Measurements from ENCODE around the gene ATP8A2. TPM values are rescaled to one million over a fixed set of nuclear protein-coding genes. Genes with fewer than 3 reads are reported as not detected.

Gene ATP8A2
- total RNA-seq, 2 donors from 2014 or later, result 0.23 to 6.1 TPM

GRCh38 chr13:25742220-25742619 lies 370.4 kb downstream of the ATP8A2 start:
- WGBS, result 94% methylated on average over 2 of the region's 2 CpGs
- DNase-seq (ENCODE audit: low spot score), result no peak
- intact Hi-C loops (cut with DNase I), result no loop called here
- Histone ChIP-seq H3K27ac (no peak overlapping the region), H3K36me3 (no peaks in the 10 kb centered on the region), H3K4me3 (no peak overlapping the region), H3K27me3 (replicated peaks; ENCODE audit: insufficient read depth) (no peaks in the 10 kb centered on the region), H3K4me1 (replicated peaks) (no peaks in the 10 kb centered on the region), H3K9me3 (no peaks in the 10 kb centered on the region)
- TF ChIP-seq, protein P1, sequence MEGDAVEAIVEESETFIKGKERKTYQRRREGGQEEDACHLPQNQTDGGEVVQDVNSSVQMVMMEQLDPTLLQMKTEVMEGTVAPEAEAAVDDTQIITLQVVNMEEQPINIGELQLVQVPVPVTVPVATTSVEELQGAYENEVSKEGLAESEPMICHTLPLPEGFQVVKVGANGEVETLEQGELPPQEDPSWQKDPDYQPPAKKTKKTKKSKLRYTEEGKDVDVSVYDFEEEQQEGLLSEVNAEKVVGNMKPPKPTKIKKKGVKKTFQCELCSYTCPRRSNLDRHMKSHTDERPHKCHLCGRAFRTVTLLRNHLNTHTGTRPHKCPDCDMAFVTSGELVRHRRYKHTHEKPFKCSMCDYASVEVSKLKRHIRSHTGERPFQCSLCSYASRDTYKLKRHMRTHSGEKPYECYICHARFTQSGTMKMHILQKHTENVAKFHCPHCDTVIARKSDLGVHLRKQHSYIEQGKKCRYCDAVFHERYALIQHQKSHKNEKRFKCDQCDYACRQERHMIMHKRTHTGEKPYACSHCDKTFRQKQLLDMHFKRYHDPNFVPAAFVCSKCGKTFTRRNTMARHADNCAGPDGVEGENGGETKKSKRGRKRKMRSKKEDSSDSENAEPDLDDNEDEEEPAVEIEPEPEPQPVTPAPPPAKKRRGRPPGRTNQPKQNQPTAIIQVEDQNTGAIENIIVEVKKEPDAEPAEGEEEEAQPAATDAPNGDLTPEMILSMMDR (IDR thresholded peaks at IDR 0.05), result no peak
- no peak for TF ChIP-seq POLR2AphosphoS5 (IDR thresholded peaks at IDR 0.05)
- no peak for TF ChIP-seq POLR2A (IDR thresholded peaks at IDR 0.05)

- WGBS, result 81% methylated on average over 4 of the region's 4 CpGs
- no peaks in the 10 kb centered on the region for H3K4me1 ChIP-seq (replicated peaks)
- DNase-seq (ENCODE audit: low spot score), result no peak
- TF ChIP-seq, protein P1 (IDR thresholded peaks at IDR 0.05), result no peak
- no peak for TF ChIP-seq POLR2A (IDR thresholded peaks at IDR 0.05)
- no peaks in the 10 kb centered on the region for H3K27me3 ChIP-seq (replicated peaks; ENCODE audit: insufficient read depth)
- H3K27ac ChIP-seq, result no peak overlapping the region
- H3K9me3 ChIP-seq, result no peaks in the 10 kb centered on the region
- no peak overlapping the region for H3K4me3 ChIP-seq
- intact Hi-C loops (cut with DNase I), result no loop called here
- H3K36me3 ChIP-seq, result no peaks in the 10 kb centered on the region
Observed at GRCh38 chr13:25743421-25743820, 371.6 kb downstream of the ATP8A2 start.

- H3K9me3 ChIP-seq, result no peaks in the 10 kb centered on the region
- whole genome bisulfite sequencing, result 69% methylated on average over 6 of the region's 6 CpGs
- no peaks in the 10 kb centered on the region for H3K27me3 ChIP-seq (replicated peaks; ENCODE audit: insufficient read depth)
- no peaks in the 10 kb centered on the region for H3K36me3 ChIP-seq
- H3K27ac ChIP-seq, result no peak overlapping the region
- DNase-seq (ENCODE audit: low spot score), result no peak
- no peaks in the 10 kb centered on the region for H3K4me1 ChIP-seq (replicated peaks)
- intact Hi-C loops (cut with DNase I), result no loop called here
- H3K4me3 ChIP-seq, result no peak overlapping the region
- TF ChIP-seq POLR2A (IDR thresholded peaks at IDR 0.05) (no peak), POLR2AphosphoS5 (IDR thresholded peaks at IDR 0.05) (no peak)
- TF ChIP-seq, protein P1 (IDR thresholded peaks at IDR 0.05), result no peak
Observed at GRCh38 chr13:25744178-25744577, 372.4 kb downstream of the ATP8A2 start.

DNA sequence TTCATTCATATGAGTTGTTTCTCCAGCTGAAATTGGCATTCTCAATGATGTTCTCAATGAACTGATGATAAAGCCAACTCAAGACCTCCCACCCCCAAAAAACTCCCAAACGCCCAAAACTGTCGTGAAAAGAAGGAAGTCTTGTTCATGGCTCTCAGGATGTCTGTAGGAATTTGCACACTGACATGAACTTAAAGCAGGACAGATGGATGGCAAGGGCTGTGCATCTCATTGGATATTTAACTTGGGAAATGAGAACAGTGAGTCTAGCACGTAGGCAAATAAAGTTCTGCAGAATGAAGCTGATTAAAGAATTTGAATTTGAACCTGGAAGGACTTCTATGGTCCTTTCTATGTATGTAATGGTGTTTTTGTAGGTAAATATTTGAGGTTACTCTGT lies 374.4 kb downstream of the ATP8A2 start:
- 88% methylated on average over 3 of the region's 3 CpGs for WGBS
- no peaks in the 10 kb centered on the region for H3K36me3 ChIP-seq
- no peak for DNase-seq (ENCODE audit: low spot score)
- H3K4me1 ChIP-seq (replicated peaks), result no peaks in the 10 kb centered on the region
- H3K27ac ChIP-seq, result no peak overlapping the region
- TF ChIP-seq, protein P1 (IDR thresholded peaks at IDR 0.05), result no peak
- TF ChIP-seq POLR2A (IDR thresholded peaks at IDR 0.05) (no peak), POLR2AphosphoS5 (IDR thresholded peaks at IDR 0.05) (no peak)
- no peaks in the 10 kb centered on the region for H3K27me3 ChIP-seq (replicated peaks; ENCODE audit: insufficient read depth)
- H3K9me3 ChIP-seq, result no peaks in the 10 kb centered on the region
- intact Hi-C loops (cut with DNase I), result no loop called here
- H3K4me3 ChIP-seq, result no peak overlapping the region

- no peak for DNase-seq (ENCODE audit: low spot score)
- H3K36me3 ChIP-seq, result no peaks in the 10 kb centered on the region
- H3K27ac ChIP-seq, result no peak overlapping the region
- no peaks in the 10 kb centered on the region for H3K4me1 ChIP-seq (replicated peaks)
- H3K9me3 ChIP-seq, result no peaks in the 10 kb centered on the region
- intact Hi-C loops (cut with DNase I), result no loop called here
- WGBS, result 44% methylated on average over 8 of the region's 8 CpGs
- no peak overlapping the region for H3K4me3 ChIP-seq
- TF ChIP-seq POLR2A (IDR thresholded peaks at IDR 0.05), result no peak
- TF ChIP-seq, protein P1 (IDR thresholded peaks at IDR 0.05), result no peak
- TF ChIP-seq POLR2AphosphoS5 (IDR thresholded peaks at IDR 0.05), result no peak
- H3K27me3 ChIP-seq (replicated peaks; ENCODE audit: insufficient read depth), result no peaks in the 10 kb centered on the region
Observed at GRCh38 chr13:25752957-25753551, 381.3 kb downstream of the ATP8A2 start.
